MCF 10A (cell line): ENCODE data around the gene C3orf49. TPM values are rescaled to one million over a fixed set of nuclear protein-coding genes. Genes with fewer than 3 reads are reported as not detected.

Experiments used
- BruUV-seq: library from RNA; stranded (reverse); fragments of 400-500 nt; replicated peaks from 2 replicates; lab custom pipeline; 2021; lab: Mats Ljungman, UMichigan
- CTCF ChIA-PET: fragments of 300-600 bp; sonication (Branson Sonifier 250); formaldehyde crosslinking; extraction: SDS; loops from one replicate; lab custom pipeline; 2021; ENCODE audit warnings: antibody characterized with exemption, inconsistent platforms; lab: Yijun Ruan, JAX
- POLR2A ChIA-PET: fragments of 300-600, 350-650 bp; sonication (Branson Sonifier 250); formaldehyde crosslinking; extraction: SDS; loops from one replicate; lab custom pipeline; 2020; ENCODE audit warnings: antibody characterized with exemption, inconsistent platforms; lab: Yijun Ruan, JAX
- DNase-seq: peaks from one replicate; pipeline ENCODE4 v3.0.0-alpha.2; 2018; ENCODE audit not compliant: unreplicated experiment
- H3K27ac Mint-ChIP-seq: one replicate; pipeline ENCODE4 v1.8.0; 2022; ENCODE audit warnings: mild to moderate bottlenecking, low read depth, mixed read lengths; ENCODE audit not compliant: unreplicated experiment
- H3K27me3 Mint-ChIP-seq: one replicate; pipeline ENCODE4 v1.8.0; 2022; ENCODE audit warnings: mixed read lengths; ENCODE audit not compliant: insufficient read depth, unreplicated experiment
- H3K36me3 Mint-ChIP-seq: one replicate; pipeline ENCODE4 v1.8.0; 2022; ENCODE audit warnings: mild to moderate bottlenecking, moderate library complexity, mixed read lengths; ENCODE audit not compliant: insufficient read depth, unreplicated experiment
- H3K4me1 Mint-ChIP-seq: one replicate; pipeline ENCODE4 v1.8.0; 2022; ENCODE audit warnings: mixed read lengths; ENCODE audit not compliant: insufficient read depth, unreplicated experiment
- H3K4me3 Mint-ChIP-seq: one replicate; pipeline ENCODE4 v1.8.0; 2022; ENCODE audit warnings: mild to moderate bottlenecking, moderate library complexity, mixed read lengths; ENCODE audit not compliant: unreplicated experiment
- H3K9me3 Mint-ChIP-seq: one replicate; pipeline ENCODE4 v1.8.0; 2022; ENCODE audit warnings: mixed read lengths; ENCODE audit not compliant: unreplicated experiment
- CTCF ChIP-seq: fragments of 200-600 bp; IDR thresholded peaks from one replicate; pipeline ENCODE4 v1.8.0; 2022; ENCODE audit warnings: antibody characterized with exemption, mild to moderate bottlenecking; ENCODE audit not compliant: unreplicated experiment
- intact Hi-C: fragments of 100-400 bp; cut with micrococcal nuclease; formaldehyde crosslinking; loops from 2 replicates; pipeline ENCODE4 v1.14.1; 2022
- total RNA-seq: library from RNA; stranded (reverse); gene quantifications from 2 replicates; pipeline ENCODE4 v1.2.3, GENCODE V29; 2022

The C3orf49 gene
- total RNA-seq, 1 experiment from 2014 or later = not detected

DNA sequence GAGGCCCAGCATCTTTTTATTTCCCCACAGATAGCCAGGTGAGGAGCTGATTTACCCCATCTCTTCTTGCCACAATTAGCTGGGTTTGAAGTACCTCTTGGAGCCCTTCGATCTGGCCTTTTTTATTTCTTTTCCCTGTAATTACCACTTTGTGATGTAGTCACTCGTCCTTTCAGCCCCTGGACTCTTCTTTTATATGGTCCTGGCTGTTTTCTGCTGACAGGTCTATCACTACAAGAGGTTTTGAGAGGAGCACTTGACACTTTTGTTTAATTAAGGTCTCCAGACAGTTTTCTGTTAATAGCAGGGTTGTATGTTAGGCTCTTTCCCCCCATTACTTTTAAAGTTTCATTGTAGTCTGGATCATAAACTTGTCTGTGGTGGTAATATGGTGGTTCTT lies 56.4 kb downstream of the C3orf49 start:
- no peaks in the 10 kb centered on the region for H3K27me3 Mint-ChIP-seq
- intact Hi-C loops = no loop called here
- BruUV-seq = no TSS peak
- DNase-seq = no peak
- no peak for TF ChIP-seq CTCF
- no peak overlapping the region for H3K27ac Mint-ChIP-seq
- H3K4me3 Mint-ChIP-seq = no peak overlapping the region
- H3K4me1 Mint-ChIP-seq = peaks cover 26% of the 10 kb centered on the region
- ChIA-PET POLR2A (interaction anchor here (1.1 to 3.1 kb wide), 2 partner anchors 12 to 36 kb away, joined by 3 to 13 read pairs; partner anchors contain the start of genes ATXN7 and THOC7), CTCF (interaction anchor here (0.7 kb wide), 2 partner anchors 30 to 87 kb away, joined by 3 to 4 read pairs; no protein-coding TSS in a partner anchor)
- no peaks in the 10 kb centered on the region for H3K9me3 Mint-ChIP-seq
- no peaks in the 10 kb centered on the region for H3K36me3 Mint-ChIP-seq

GRCh38 chr3:63876260-63876659 lies 57.2 kb downstream of the C3orf49 start:
- ChIA-PET POLR2A (interaction anchor here (3.1 kb wide), 1 partner anchor 12 kb away, joined by 13 read pairs; the partner anchor contains the start of genes ATXN7 and THOC7), CTCF (interaction anchor here (0.7 kb wide), 1 partner anchor 29 kb away, joined by 3 read pairs; no protein-coding TSS in a partner anchor)
- Mint-ChIP-seq H3K4me1 (peaks cover 22% of the 10 kb centered on the region), H3K36me3 (no peaks in the 10 kb centered on the region), H3K27ac (no peak overlapping the region), H3K27me3 (no peaks in the 10 kb centered on the region), H3K4me3 (no peak overlapping the region), H3K9me3 (no peaks in the 10 kb centered on the region)
- intact Hi-C loops = no loop called here
- DNase-seq = no peak
- BruUV-seq = no TSS peak
- TF ChIP-seq CTCF = no peak

DNA sequence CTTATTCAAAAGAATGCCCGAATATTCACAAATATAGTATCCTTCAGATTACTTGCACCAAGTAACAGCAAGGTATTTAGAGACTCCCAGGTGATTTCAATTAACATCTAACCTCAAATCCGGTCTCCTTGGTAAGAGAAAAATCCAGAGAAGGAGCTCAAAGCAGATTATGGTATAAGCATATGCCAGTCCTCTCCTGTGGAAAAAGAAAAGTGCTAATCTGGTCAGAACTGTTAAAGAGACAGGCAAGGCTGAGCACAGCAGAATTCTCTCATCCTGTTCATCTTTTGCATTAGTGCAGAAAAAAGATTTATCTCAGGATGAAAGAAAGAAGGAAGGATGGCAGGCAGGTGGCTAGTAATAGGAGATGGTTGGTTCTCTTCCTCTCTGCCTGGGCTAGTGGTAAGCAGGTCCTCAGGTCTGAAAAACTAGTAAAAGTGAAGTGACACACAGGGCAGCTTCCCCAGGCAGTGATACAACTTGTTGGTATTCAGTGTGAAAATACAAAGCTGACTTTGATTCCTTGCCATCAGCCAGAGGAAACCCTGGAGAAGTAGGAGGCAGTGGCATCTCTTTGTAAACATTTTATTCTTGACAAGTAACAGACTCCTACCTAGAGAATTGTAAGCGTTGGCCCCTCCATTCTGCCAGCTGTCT lies 58.8 kb downstream of the C3orf49 start:
- no peak overlapping the region for H3K4me3 Mint-ChIP-seq
- no peaks in the 10 kb centered on the region for H3K9me3 Mint-ChIP-seq
- peaks cover 13% of the 10 kb centered on the region for H3K4me1 Mint-ChIP-seq
- CTCF ChIA-PET = interaction anchor here (0.8 to 0.9 kb wide), 2 partner anchors 8 to 9 kb away, joined by 3 to 7 read pairs; no protein-coding TSS in a partner anchor
- POLR2A ChIA-PET = interaction anchor here (0.7 to 0.8 kb wide), 3 partner anchors 10 to 34 kb away, joined by 3 to 4 read pairs (median 3); partner anchors contain the start of gene SCAANT1
- H3K36me3 Mint-ChIP-seq = no peaks in the 10 kb centered on the region
- no peaks in the 10 kb centered on the region for H3K27me3 Mint-ChIP-seq
- no peak overlapping the region for H3K27ac Mint-ChIP-seq
- no peak for DNase-seq
- no peak for TF ChIP-seq CTCF
- no TSS peak for BruUV-seq
- intact Hi-C loops = no loop called here

DNA sequence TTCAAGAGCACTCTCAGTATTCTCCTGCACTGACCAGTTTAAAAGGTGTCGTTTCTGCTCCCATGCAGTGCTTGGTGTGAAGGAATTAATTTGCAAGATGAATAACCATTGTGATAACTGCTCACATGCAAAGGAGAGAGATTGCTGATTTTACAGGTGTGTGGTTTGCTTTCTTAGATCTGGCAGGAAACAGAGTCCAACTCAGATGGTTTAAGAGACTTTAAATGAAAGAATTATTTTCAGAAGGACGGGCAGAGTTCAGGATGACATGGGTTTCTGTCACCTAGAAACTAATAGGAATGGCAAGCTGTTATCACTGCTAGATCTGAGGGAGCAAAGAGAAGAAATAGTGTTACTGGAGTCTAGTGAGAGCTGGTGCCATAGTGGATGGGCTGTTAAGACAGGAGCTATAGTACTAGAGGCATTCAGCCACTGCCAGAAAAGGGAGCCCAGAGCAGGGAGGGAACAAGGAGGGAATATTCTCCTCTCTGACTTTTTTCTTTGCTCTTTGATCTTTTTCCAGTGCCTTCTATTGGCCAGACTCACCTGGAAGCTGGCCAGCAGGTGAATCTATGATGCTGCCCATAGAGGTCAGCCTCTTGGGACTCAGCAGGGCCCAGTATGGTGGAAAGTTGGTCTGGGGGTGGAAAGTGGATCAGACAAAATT lies 59.4 kb downstream of the C3orf49 start:
- intact Hi-C loops = no loop called here
- POLR2A ChIA-PET = interaction anchor here (0.8 kb wide), 1 partner anchor 33 kb away, joined by 4 read pairs; the partner anchor contains the start of gene SCAANT1
- no peaks in the 10 kb centered on the region for H3K27me3 Mint-ChIP-seq
- no peak overlapping the region for H3K4me3 Mint-ChIP-seq
- no peak for TF ChIP-seq CTCF
- DNase-seq = peak; percentile 3
- no TSS peak for BruUV-seq
- H3K4me1 Mint-ChIP-seq = peaks cover 12% of the 10 kb centered on the region
- H3K9me3 Mint-ChIP-seq = no peaks in the 10 kb centered on the region
- no peaks in the 10 kb centered on the region for H3K36me3 Mint-ChIP-seq
- no peak overlapping the region for H3K27ac Mint-ChIP-seq
- CTCF ChIA-PET = interaction anchor here (0.8 kb wide), 1 partner anchor 8 kb away, joined by 3 read pairs; no protein-coding TSS in a partner anchor
